Sigmoid colon (tissue), 4 donors: ENCODE data around the gene KCNJ14.

Experiments used
- CTCF ChIP-seq, 4 experiments: fragments of 450-650 bp in 3 of 4; fragments of 200-600 bp in 1 of 4; IDR thresholded peaks; one replicate each; pipeline ENCODE4 v1.5.1; 2016 to 2019; ENCODE audit warnings: antibody characterized with exemption in 4 of 4, mild to moderate bottlenecking in 3 of 4, moderate library complexity in 2 of 4
- EP300 ChIP-seq, 4 donors: sonication (generic); formaldehyde crosslinking; IDR thresholded peaks; one replicate each; pipeline ENCODE4 v1.6.1; 2017; ENCODE audit warnings: antibody characterized with exemption in 4 of 4
- POLR2A ChIP-seq, 2 donors: fragments of 450-650 bp; IDR thresholded peaks; one replicate each; pipeline ENCODE4 v1.6.1; 2016; ENCODE audit warnings: antibody characterized with exemption in 2 of 2, mild to moderate bottlenecking in 2 of 2, moderate library complexity in 2 of 2

GRCh38 chr19:48508729-48509411 is 53.5 kb downstream of the KCNJ14 start:
- no peak for TF ChIP-seq CTCF (IDR thresholded peaks at IDR 0.05)
- TF ChIP-seq EP300 (IDR thresholded peaks at IDR 0.05), result no peak
- no peak for TF ChIP-seq POLR2A (IDR thresholded peaks at IDR 0.05)
